ENCODE results near the gene ROGDI.

ROGDI gene

GRCh38 chr16:4772351-4772750 is 30.1 kb downstream of the ROGDI start:
- TF ChIP-seq GATA2 (IDR thresholded peaks at IDR 0.05; ENCODE audit: low read depth, low read length) (no peak), GATA3 (IDR thresholded peaks at IDR 0.05; ENCODE audit: low read depth, low read length) (no peak)

GRCh38 chr16:4771646-4772045 is 30.8 kb downstream of the ROGDI start:
- TF ChIP-seq GATA2 (IDR thresholded peaks at IDR 0.05; ENCODE audit: low read depth, low read length) (peak; percentile 85), GATA3 (IDR thresholded peaks at IDR 0.05; ENCODE audit: low read depth, low read length) (no peak)

GRCh38 chr16:4769306-4769638 is 33.2 kb downstream of the ROGDI start:
- TF ChIP-seq GATA2 (IDR thresholded peaks at IDR 0.05; ENCODE audit: low read depth, low read length) (no peak), GATA3 (IDR thresholded peaks at IDR 0.05; ENCODE audit: low read depth, low read length) (no peak)

- TF ChIP-seq GATA3 (IDR thresholded peaks at IDR 0.05; ENCODE audit: low read depth, low read length) (no peak), GATA2 (IDR thresholded peaks at IDR 0.05; ENCODE audit: low read depth, low read length) (no peak)
Measured at GRCh38 chr16:4768549-4769305, 33.7 kb downstream of the ROGDI start.

GRCh38 chr16:4767872-4768548 is 34.4 kb downstream of the ROGDI start:
- TF ChIP-seq GATA3 (IDR thresholded peaks at IDR 0.05; ENCODE audit: low read depth, low read length) (no peak), GATA2 (IDR thresholded peaks at IDR 0.05; ENCODE audit: low read depth, low read length) (no peak)

GRCh38 chr16:4766875-4767628 is 35.4 kb downstream of the ROGDI start, which contains the start of gene ZNF500:
ZNF500 (minus strand) TSS chr16:4767162; CDS start chr16:4765978, 1,184 bp downstream.
- no peak for TF ChIP-seq GATA3 (IDR thresholded peaks at IDR 0.05; ENCODE audit: low read depth, low read length)
- TF ChIP-seq GATA2 (IDR thresholded peaks at IDR 0.05; ENCODE audit: low read depth, low read length) = no peak

GRCh38 chr16:4765511-4766474 is 36.6 kb downstream of the ROGDI start:
- TF ChIP-seq GATA3 (IDR thresholded peaks at IDR 0.05; ENCODE audit: low read depth, low read length) = no peak
- TF ChIP-seq GATA2 (IDR thresholded peaks at IDR 0.05; ENCODE audit: low read depth, low read length) = no peak

DNA sequence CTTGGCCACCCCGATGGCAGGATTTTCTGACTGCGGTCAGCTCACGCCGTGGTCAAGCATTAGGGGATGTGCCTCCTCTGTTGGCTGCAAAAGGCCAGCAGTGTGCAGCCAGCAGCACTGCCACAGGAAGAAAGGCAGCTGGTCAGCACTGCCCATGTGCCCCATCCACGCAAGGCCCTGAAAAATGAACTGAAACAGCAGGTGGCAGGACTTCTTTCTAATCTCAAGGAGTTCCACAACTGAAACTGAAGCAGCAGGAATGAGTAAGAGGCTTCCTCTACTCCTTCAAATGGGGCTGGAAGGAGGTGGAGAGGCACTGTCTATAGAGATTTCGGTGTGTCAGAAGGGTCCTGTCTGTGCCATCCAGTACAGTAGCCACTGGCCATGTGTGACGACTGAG is 38.6 kb downstream of the ROGDI start:
- TF ChIP-seq GATA2 (IDR thresholded peaks at IDR 0.05; ENCODE audit: low read depth, low read length) (no peak), GATA3 (IDR thresholded peaks at IDR 0.05; ENCODE audit: low read depth, low read length) (no peak)

GRCh38 chr16:4762205-4762604 is 40.2 kb downstream of the ROGDI start:
- TF ChIP-seq GATA3 (IDR thresholded peaks at IDR 0.05; ENCODE audit: low read depth, low read length) = no peak

DNA sequence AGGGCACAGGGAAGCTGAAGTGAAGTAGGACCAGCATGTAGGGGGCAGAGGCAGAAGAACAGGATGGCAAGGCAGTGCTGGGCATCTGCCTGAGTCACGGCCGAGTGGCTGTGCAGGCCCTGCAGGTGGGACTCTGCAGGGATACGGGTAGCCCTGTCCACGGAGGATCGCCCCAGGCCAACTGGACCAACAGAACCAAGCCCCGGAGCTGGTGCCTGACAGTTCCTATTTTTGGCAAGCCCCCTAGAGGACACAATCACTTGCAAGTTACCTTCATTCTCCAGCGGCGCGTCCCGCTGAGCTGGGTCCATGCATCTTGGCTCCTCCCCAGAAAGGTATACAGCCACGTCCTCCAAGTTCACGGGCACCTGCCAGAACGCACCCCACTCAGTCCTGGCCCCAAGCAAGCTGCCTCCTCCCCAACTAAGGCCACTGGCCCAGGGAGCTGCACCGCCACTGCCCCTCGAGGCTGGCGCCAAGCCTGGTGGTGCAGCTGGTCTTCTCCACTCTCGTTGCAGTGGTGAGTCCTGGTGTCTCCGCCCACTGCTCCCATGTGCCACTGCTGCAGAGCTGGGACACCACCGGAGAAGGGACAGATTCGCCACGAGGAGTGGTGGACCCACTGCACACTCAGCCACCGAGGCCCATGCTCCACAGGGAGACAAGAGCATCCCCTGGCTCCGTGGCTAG is 42.1 kb downstream of the ROGDI start:
- TF ChIP-seq GATA2 (IDR thresholded peaks at IDR 0.05; ENCODE audit: low read depth, low read length) (no peak), GATA3 (IDR thresholded peaks at IDR 0.05; ENCODE audit: low read depth, low read length) (no peak)

DNA sequence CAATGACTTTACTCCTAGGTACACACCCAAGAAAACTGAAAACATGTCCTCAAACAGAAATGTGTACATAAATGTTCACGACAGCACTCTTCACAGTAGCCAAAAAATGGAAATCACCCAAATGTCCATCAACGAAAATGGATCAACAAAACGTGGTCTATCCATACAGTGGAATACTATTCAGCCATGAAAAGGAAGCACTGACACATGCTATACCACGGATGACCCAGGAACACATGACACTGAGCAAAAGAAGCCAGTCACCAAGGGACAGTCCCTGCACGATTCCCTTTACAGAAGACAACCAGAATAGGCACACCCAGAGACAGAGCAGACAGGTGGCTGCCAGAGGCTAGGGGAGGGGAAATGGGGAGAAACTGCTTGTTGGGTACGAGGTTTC is 46.7 kb downstream of the ROGDI start:
- TF ChIP-seq GATA3 (IDR thresholded peaks at IDR 0.05; ENCODE audit: low read depth, low read length) = no peak

GRCh38 chr16:4754865-4755264 is 47.6 kb downstream of the ROGDI start:
- no peak for TF ChIP-seq GATA2 (IDR thresholded peaks at IDR 0.05; ENCODE audit: low read depth, low read length)
- no peak for TF ChIP-seq GATA3 (IDR thresholded peaks at IDR 0.05; ENCODE audit: low read depth, low read length)

GRCh38 chr16:4753227-4753626 is 49.2 kb downstream of the ROGDI start:
- TF ChIP-seq GATA3 (IDR thresholded peaks at IDR 0.05; ENCODE audit: low read depth, low read length) (no peak), GATA2 (IDR thresholded peaks at IDR 0.05; ENCODE audit: low read depth, low read length) (no peak)
